Measurements from ENCODE around the gene LAIR2. TPM values are rescaled to one million over a fixed set of nuclear protein-coding genes. Genes with fewer than 3 reads are reported as not detected.

The LAIR2 gene
- total and polyA plus RNA-seq, 12 donors = 0.91 to 1.4 TPM; not detected in 10

DNA sequence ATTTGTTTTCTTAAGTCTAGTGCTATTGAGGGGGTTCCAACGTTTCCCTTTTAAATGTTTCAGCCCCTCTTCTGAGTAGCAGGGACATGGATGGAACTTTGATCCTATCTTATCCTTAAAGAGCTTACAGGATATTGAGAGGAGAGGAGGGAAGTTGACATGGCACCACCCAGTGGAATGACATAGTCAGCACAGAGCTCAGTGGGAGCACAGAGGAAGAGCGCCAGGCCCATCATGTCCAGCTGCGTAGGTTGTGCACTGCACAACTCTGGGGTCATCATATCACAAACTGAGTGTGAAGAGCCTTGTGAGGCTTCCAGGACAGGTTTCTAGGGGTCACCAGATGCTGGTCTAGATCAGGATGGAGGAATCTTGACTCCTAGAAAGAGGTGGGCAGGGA is 25.0 kb upstream of the LAIR2 start:
- intact Hi-C loops (cut with DNase I) = loop anchor here in 1 of 2 donors (5.0 kb wide), 1 partner anchor 200 kb away; no protein-coding TSS in a partner anchor
- TF ChIP-seq CTCF (IDR thresholded peaks at IDR 0.05) (peak in 1 of 6 experiments; percentile 8), POLR2A (IDR thresholded peaks at IDR 0.05) (no peak)
- 61 to 68% (median 63%) methylated on average over 3 of the region's 3 CpGs for WGBS, 4 donors
- no peaks in the 10 kb centered on the region for H3K4me1 ChIP-seq (replicated peaks in 1 of 2)
- no peak for DNase-seq
- H3K27me3 ChIP-seq = no peaks in the 10 kb centered on the region
- no peaks in the 10 kb centered on the region for H3K9me3 ChIP-seq (replicated peaks in 1 of 3)
- no peak overlapping the region for H3K27ac ChIP-seq
- H3K36me3 ChIP-seq (replicated peaks in 1 of 2) = no peaks in the 10 kb centered on the region
- no peak overlapping the region for H3K4me3 ChIP-seq

DNA sequence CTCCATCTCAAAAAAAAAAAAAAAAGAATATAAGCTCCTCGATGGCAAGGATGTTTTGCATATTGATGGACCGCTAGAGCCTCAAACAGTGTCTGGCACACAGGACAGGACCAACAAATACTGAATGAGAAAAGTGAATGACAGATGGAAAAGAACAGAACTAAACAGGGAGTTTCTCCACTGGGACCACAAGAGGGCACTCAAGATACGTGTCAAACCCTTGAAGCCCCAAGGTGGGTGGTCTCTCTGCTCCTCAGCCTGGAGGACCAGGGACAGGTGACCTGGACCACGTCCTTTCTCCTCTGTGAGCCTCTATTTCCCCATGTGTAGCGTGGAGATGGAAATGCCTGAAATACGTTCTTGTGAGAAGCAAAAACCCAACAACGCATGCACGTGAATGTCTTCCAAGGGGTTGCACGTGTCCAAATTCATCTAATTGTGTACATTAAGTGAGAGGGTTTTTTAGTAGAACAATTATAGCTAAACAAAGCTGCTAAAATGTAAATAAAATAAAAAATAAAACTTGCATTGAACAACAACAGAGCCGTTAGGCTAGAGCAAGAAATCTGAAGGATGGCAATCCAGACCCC is 23.9 kb upstream of the LAIR2 start:
- H3K36me3 ChIP-seq (replicated peaks in 1 of 2) = no peaks in the 10 kb centered on the region
- H3K27me3 ChIP-seq = no peaks in the 10 kb centered on the region
- H3K27ac ChIP-seq = no peak overlapping the region
- no peaks in the 10 kb centered on the region for H3K4me1 ChIP-seq (replicated peaks in 1 of 2)
- no peak overlapping the region for H3K4me3 ChIP-seq
- intact Hi-C loops (cut with DNase I) = loop anchor here in 1 of 2 donors (5.0 kb wide), 1 partner anchor 199 kb away; no protein-coding TSS in a partner anchor
- 14 to 20% (median 18%) methylated on average over 10 of the region's 10 CpGs for WGBS, 4 donors
- TF ChIP-seq CTCF (IDR thresholded peaks at IDR 0.05) (peak; percentile 22 to 55 (median 42)), POLR2A (IDR thresholded peaks at IDR 0.05) (no peak)
- DNase-seq = peak in 1 of 7 donors; percentile 25
- no peaks in the 10 kb centered on the region for H3K9me3 ChIP-seq (replicated peaks in 1 of 3)

DNA sequence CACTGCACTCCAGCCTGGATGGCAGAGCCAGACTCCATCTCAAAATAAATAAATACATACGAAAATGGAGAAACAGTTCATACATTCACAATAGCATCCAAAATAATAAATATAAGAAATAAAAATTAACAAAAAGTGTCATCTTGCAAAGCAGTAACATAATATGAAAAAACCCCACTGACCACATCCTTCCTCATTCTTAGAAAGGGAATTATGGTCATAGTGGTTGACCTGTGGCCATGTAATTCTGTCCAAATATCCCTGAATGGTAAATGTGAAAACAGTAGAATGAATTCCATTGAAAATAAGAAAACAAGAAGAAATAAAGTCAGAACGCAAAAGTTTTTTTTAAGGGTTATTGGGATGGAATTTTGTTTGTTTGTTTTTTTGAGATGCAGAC is 22.6 kb upstream of the LAIR2 start:
- Histone ChIP-seq H3K27me3 (no peaks in the 10 kb centered on the region), H3K27ac (no peak overlapping the region), H3K4me1 (replicated peaks in 1 of 2) (no peaks in the 10 kb centered on the region), H3K9me3 (replicated peaks in 1 of 3) (no peaks in the 10 kb centered on the region), H3K36me3 (replicated peaks in 1 of 2) (no peaks in the 10 kb centered on the region), H3K4me3 (no peak overlapping the region)
- WGBS, 4 donors = 45 to 65% (median 55%) methylated on average over 2 of the region's 2 CpGs
- intact Hi-C loops (cut with DNase I) = loop anchor here in 1 of 2 donors (10.0 kb wide), 1 partner anchor 195 kb away; no protein-coding TSS in a partner anchor
- TF ChIP-seq POLR2A (IDR thresholded peaks at IDR 0.05) (no peak), CTCF (IDR thresholded peaks at IDR 0.05) (no peak)
- no peak for DNase-seq

GRCh38 chr19:54481326-54481930 is 21.2 kb upstream of the LAIR2 start:
- peak; percentile 15 to 60 (median 46) for TF ChIP-seq CTCF (IDR thresholded peaks at IDR 0.05)
- no peak for TF ChIP-seq POLR2A (IDR thresholded peaks at IDR 0.05)
- Histone ChIP-seq H3K9me3 (replicated peaks in 1 of 3) (no peaks in the 10 kb centered on the region), H3K36me3 (replicated peaks in 1 of 2) (no peaks in the 10 kb centered on the region), H3K27me3 (no peaks in the 10 kb centered on the region), H3K4me1 (replicated peaks in 1 of 2) (no peaks in the 10 kb centered on the region), H3K4me3 (no peak overlapping the region), H3K27ac (no peak overlapping the region)
- intact Hi-C loops (cut with DNase I) = loop anchor here in 1 of 2 donors (10.0 kb wide), 1 partner anchor 193 kb away; no protein-coding TSS in a partner anchor
- DNase-seq = peak in 3 of 7 donors; percentile 12 to 40 (median 14)
- 10 to 12% (median 11%) methylated on average over 16 of the region's 16 CpGs for WGBS, 4 donors
